GM21515 (cell line): ENCODE data around the gene SEC61B.
"Not testable (repeated sequence)": the region's sequence is repeated elsewhere in the genome, so short reads cannot be mapped to it uniquely, and the experiment has no call there.

Source experiments
- ATAC-seq: cut with Tn5 transposase; IDR thresholded peaks from one replicate; pipeline ENCODE4 v1.9.1; 2021; ENCODE audit not compliant: unreplicated experiment

The SEC61B gene

GRCh38 chr9:99235926-99236634, 14.0 kb downstream of the SEC61B start:
- peak; percentile 95 for ATAC-seq

GRCh38 chr9:99237356-99237755, 15.3 kb downstream of the SEC61B start:
- no peak for ATAC-seq

- ATAC-seq, result not testable (repeated sequence)
Observed at GRCh38 chr9:99237849-99238248, 15.8 kb downstream of the SEC61B start.

- no peak for ATAC-seq
Observed at GRCh38 chr9:99238331-99238730, 16.2 kb downstream of the SEC61B start.

GRCh38 chr9:99239341-99240060, 17.4 kb downstream of the SEC61B start:
- no peak for ATAC-seq

- no peak for ATAC-seq
Observed at GRCh38 chr9:99241106-99241505, 19.0 kb downstream of the SEC61B start.

GRCh38 chr9:99244344-99245260, 22.5 kb downstream of the SEC61B start:
- ATAC-seq, result peak; percentile 90

- ATAC-seq, result no peak
Observed at GRCh38 chr9:99249619-99250018, 27.5 kb downstream of the SEC61B start.

GRCh38 chr9:99251157-99251556, 29.1 kb downstream of the SEC61B start:
- ATAC-seq, result no peak

- peak; percentile 25 for ATAC-seq
Observed at GRCh38 chr9:99253134-99253533, 31.1 kb downstream of the SEC61B start.

GRCh38 chr9:99253772-99254431, 31.8 kb downstream of the SEC61B start:
- peak; percentile 89 for ATAC-seq

- no peak for ATAC-seq
Observed at GRCh38 chr9:99255651-99256050, 33.6 kb downstream of the SEC61B start.

- no peak for ATAC-seq
Observed at GRCh38 chr9:99257723-99258389, 35.8 kb downstream of the SEC61B start.

- no peak for ATAC-seq
Observed at GRCh38 chr9:99259231-99259918, 37.3 kb downstream of the SEC61B start.

- ATAC-seq, result no peak
Observed at GRCh38 chr9:99261923-99262322, 39.8 kb downstream of the SEC61B start.

- ATAC-seq, result peak; percentile 50
Observed at GRCh38 chr9:99262949-99263418, 40.9 kb downstream of the SEC61B start.

GRCh38 chr9:99264070-99264680, 42.1 kb downstream of the SEC61B start:
- no peak for ATAC-seq

- ATAC-seq, result no peak
Observed at GRCh38 chr9:99265691-99266090, 43.6 kb downstream of the SEC61B start.
